NT2/D1 (cell line): ENCODE data around the gene IGFL3.

ENCODE experiments used
- SUZ12 ChIP-seq: IDR thresholded peaks from 2 replicates; pipeline ENCODE4 v1.6.1; 2011; ENCODE audit not compliant: insufficient read length, insufficient read depth; ENCODE audit errors: extremely low read depth
- YY1 ChIP-seq: IDR thresholded peaks from 2 replicates; pipeline ENCODE4 v1.6.1; 2011; ENCODE audit not compliant: insufficient read length, insufficient read depth
- ZNF274 ChIP-seq: IDR thresholded peaks from 2 replicates; pipeline ENCODE4 v1.6.1; 2011; ENCODE audit warnings: mild to moderate bottlenecking, low read depth, low read length

DNA sequence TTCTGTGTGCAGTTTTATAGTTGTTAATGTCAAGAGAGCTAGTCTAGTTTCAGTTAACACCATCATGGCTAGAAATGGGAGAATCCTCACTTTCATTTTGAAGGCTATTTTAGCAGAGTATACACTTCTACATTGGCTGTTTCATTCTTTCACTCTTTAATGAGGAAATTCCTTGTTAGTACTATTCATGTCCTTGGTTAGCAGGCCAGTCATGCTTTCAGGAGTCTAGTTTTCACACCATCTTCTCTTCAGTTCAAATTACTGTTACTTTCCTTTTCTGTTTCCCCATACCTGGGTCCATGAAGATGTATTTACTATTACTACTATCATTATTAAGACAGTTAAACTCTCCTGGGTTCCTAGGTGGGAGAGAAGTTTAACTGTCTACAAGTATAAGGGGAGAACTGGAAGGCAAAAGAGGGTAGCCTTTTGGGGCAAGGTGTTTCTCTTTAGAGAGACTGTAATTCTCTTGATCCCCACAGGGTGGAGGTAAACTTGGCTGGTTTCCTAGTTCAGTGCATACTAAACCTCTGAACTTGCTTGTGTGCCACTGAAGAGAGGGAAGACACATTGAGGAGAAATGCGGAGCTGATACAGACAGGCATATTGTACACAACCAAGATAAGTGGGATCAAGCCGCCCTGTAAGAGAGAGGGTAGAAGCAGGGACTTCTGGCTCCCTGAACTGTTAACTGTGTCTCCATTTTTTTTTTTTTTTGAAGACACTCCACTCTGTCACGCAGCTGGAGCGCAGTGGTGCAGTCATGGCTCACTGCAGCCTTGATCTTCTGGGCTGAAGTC lies 42.4 kb downstream of the IGFL3 start:
- TF ChIP-seq YY1: no peak
- TF ChIP-seq SUZ12: no peak
- TF ChIP-seq ZNF274: no peak
